Measurements from ENCODE around the gene AFF3. TPM values are rescaled to one million over a fixed set of nuclear protein-coding genes. Genes with fewer than 3 reads are reported as not detected.

Gene AFF3
- total and polyA plus RNA-seq, 10 of the 15 experiments (the other 5 are each of a cell fraction or from before 2014, with no cell fraction given): 0.26 to 5.5 (median 3.0) TPM

- TF ChIP-seq SPI1 (IDR thresholded peaks at IDR 0.05; ENCODE audit: borderline replicate concordance, insufficient read depth, low read depth, low read length): no peak
These were observed 74.0 kb downstream of the AFF3 start (continued) for GRCh38 chr2:100068395-100068794.

DNA sequence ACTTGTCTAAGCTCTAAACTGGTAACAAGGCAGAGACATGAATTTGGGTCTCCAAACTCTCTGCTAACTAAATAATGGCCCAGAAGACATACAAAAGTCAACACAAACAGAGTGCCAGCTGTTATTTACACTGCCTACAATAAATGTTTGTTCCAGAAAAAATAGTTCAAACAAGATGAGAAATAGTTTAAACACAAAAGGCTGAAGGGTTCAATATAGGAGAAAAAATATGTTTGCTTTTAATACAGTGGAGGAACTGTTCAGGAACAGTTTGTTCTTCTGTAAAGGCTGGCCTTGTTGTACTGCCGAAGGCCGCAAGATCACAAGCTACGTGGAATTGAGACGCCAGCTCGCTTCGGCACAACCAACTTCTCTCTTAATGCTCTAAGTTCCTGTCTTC is 74.6 kb downstream of the AFF3 start:
- ChIA-PET SMC1A (ENCODE audit: uncharacterized antibody, unreplicated experiment) (no interaction called here), POLR2A (no interaction called here), RAD21 (ENCODE audit: unreplicated experiment) (no interaction called here), CTCF (no interaction called here)
- H3K4me3 ChIP-seq: no peak overlapping the region
- no peak for ATAC-seq
- H3K27me3 ChIP-seq (replicated peaks in 1 of 2; ENCODE audit: control insufficient read depth in 2 of 2, insufficient read depth in 2 of 2, low read length in 1 of 2): no peaks in the 10 kb centered on the region; a peak in 1 of 4 replicates
- no peaks in the 10 kb centered on the region for H3K4me1 ChIP-seq (ENCODE audit: control insufficient read depth, insufficient read depth, low read length)
- no peak overlapping the region for H3K9ac ChIP-seq (ENCODE audit: control insufficient read depth, insufficient read depth, low read length)
- no peak overlapping the region for H3K4me2 ChIP-seq (ENCODE audit: control insufficient read depth, insufficient read depth)
- no peak for DNase-seq (ENCODE audit: low read depth, low spot score)
- H4K20me1 ChIP-seq (ENCODE audit: control insufficient read depth, insufficient read depth): no peaks in the 10 kb centered on the region
- in situ Hi-C loops (cut with MboI) (no loop called here), intact Hi-C loops (cut with micrococcal nuclease; ENCODE audit: unreplicated experiment) (no loop called here)
- TF ChIP-seq NR2F1 (conservative IDR thresholded peaks at IDR 0.05): no peak
- TF ChIP-seq RELB (IDR thresholded peaks at IDR 0.05; ENCODE audit: low read depth): no peak
- TF ChIP-seq GATAD2B (conservative IDR thresholded peaks at IDR 0.05; ENCODE audit: low read depth): no peak
- no peak for TF ChIP-seq FOS (IDR thresholded peaks at IDR 0.05; ENCODE audit: borderline replicate concordance, extremely low read depth, insufficient read length)
- no peak for TF ChIP-seq NFIC (IDR thresholded peaks at IDR 0.05; ENCODE audit: low read depth, low read length)
- no peak for TF ChIP-seq SPI1 (IDR thresholded peaks at IDR 0.05; ENCODE audit: borderline replicate concordance, insufficient read depth, low read depth, low read length)
- TF ChIP-seq, protein P1, sequence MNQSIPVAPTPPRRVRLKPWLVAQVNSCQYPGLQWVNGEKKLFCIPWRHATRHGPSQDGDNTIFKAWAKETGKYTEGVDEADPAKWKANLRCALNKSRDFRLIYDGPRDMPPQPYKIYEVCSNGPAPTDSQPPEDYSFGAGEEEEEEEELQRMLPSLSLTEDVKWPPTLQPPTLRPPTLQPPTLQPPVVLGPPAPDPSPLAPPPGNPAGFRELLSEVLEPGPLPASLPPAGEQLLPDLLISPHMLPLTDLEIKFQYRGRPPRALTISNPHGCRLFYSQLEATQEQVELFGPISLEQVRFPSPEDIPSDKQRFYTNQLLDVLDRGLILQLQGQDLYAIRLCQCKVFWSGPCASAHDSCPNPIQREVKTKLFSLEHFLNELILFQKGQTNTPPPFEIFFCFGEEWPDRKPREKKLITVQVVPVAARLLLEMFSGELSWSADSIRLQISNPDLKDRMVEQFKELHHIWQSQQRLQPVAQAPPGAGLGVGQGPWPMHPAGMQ (IDR thresholded peaks at IDR 0.05; ENCODE audit: borderline replicate concordance): no peak
- TF ChIP-seq ZNF384 (IDR thresholded peaks at IDR 0.05; ENCODE audit: borderline replicate concordance, low read depth, low read length): no peak
- no peak for TF ChIP-seq E2F4 (IDR thresholded peaks at IDR 0.05; ENCODE audit: low read depth, low read length)
- no peak for TF ChIP-seq ZNF592 (IDR thresholded peaks at IDR 0.05)
- no peak for TF ChIP-seq SREBF1 (IDR thresholded peaks at IDR 0.05; ENCODE audit: low read length)
- no peak overlapping the region for H2AFZ ChIP-seq (ENCODE audit: control insufficient read depth, low read depth, low read length)
- no peak overlapping the region for H3K27ac ChIP-seq (ENCODE audit: control insufficient read depth, insufficient read depth)
- WGBS (ENCODE audit: insufficient coverage, insufficient replicate concordance, low lambda C conversion rate, missing lambda C conversion rate): 89% methylated on average over 6 of the region's 6 CpGs
- H3K9me3 ChIP-seq (replicated peaks; ENCODE audit: control insufficient read depth, insufficient read depth, low read length): no peaks in the 10 kb centered on the region
- no TSS peak for BruUV-seq (replicated peaks)
- H3K36me3 ChIP-seq (ENCODE audit: control insufficient read depth in 2 of 2, insufficient read depth in 2 of 2, low read length in 1 of 2): no peaks in the 10 kb centered on the region
- H3K79me2 ChIP-seq (ENCODE audit: control insufficient read depth, insufficient read depth, low read length): no peaks in the 10 kb centered on the region
- no peak for FAIRE-seq

All from GM12878 (cell line).